Prostate gland (tissue), 2 donors: Measurements from ENCODE around the gene PPM1A. TPM values are rescaled to one million over a fixed set of nuclear protein-coding genes. Genes with fewer than 3 reads are reported as not detected.

ENCODE experiments used
- DNase-seq: peaks from one replicate; pipeline ENCODE4 v3.0.0-alpha.2; 2019; ENCODE audit warnings: low spot score
- H3K27ac ChIP-seq, 2 donors: fragments of 200-600 bp; sonication (generic); 2 replicates each; pipeline ENCODE4 v1.5.1; 2017 to 2019
- H3K27me3 ChIP-seq: fragments of 200-600 bp; sonication (generic); replicated peaks from 2 replicates; pipeline ENCODE4 v1.5.1; 2019; ENCODE audit not compliant: insufficient read depth
- H3K36me3 ChIP-seq, 2 donors: fragments of 200-600 bp; sonication (generic); 1 replicate in 1 of 2; 2 replicates in 1 of 2; pipeline versions ENCODE4 v1.5.1 to v1.8.1; 2017 to 2019
- H3K4me1 ChIP-seq: fragments of 200-600 bp; sonication (generic); replicated peaks from 2 replicates; pipeline ENCODE4 v1.5.1; 2019
- H3K4me3 ChIP-seq, 2 donors: fragments of 200-600 bp; sonication (generic); 2 replicates each; pipeline ENCODE4 v1.5.1; 2017 to 2019
- H3K9me3 ChIP-seq: fragments of 200-600 bp; sonication (generic); 2 replicates; pipeline ENCODE4 v1.5.1; 2017
- CTCF ChIP-seq, 4 experiments: fragments of 200-600 bp in 2 of 4; fragments of 450-650 bp in 2 of 4; sonication (generic) in 2 of 4; IDR thresholded peaks; 1 replicate in 3 of 4; 2 replicates in 1 of 4; pipeline ENCODE4 v1.5.1; 2016 to 2019; ENCODE audit warnings: antibody characterized with exemption in 4 of 4, mild to moderate bottlenecking in 2 of 4, moderate library complexity in 2 of 4
- POLR2A ChIP-seq: fragments of 450-650 bp; IDR thresholded peaks from one replicate; pipeline ENCODE4 v1.6.1; 2016; ENCODE audit warnings: antibody characterized with exemption, mild to moderate bottlenecking
- POLR2AphosphoS5 ChIP-seq: sonication (generic); formaldehyde crosslinking; IDR thresholded peaks from one replicate; pipeline ENCODE4 v1.6.1; 2017; ENCODE audit warnings: antibody characterized with exemption
- WGBS: methylation state at CpG from one replicate; pipeline ENCODE4 v1.1.5; 2018; 5-methylcytosine and 5-hydroxymethylcytosine counted together
- intact Hi-C: fragments of 100-400 bp; cut with DNase I; formaldehyde crosslinking; loops from one replicate; pipeline ENCODE4 v1.14.2; 2022
- total RNA-seq, 2 donors: library from RNA; depleted of rRNA; stranded (reverse); fragments of >200 nt; gene quantifications; one replicate each; pipeline ENCODE4 v1.1.0, GENCODE V29; 2016

PPM1A gene
- total RNA-seq, 2 donors from 2014 or later = 41.4 to 50.6 TPM

DNA sequence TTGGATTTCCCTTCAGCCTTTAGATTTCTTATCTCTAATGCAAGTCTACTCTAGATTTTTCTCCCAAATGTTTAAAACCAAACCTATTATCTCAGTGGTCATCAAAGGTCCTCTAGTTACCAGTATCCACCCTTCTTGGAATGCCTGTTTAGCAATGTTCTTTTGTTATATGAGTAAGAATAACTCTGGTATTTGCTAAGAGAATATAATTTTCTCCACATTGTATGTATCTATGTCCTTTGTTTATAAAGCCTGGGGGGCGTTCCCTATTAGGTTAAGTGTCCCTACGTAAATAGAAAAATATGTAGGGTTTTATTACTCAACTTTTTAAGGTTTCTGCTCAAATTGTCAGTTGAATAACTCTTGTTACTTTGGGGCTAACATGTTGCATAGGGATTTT, 27.3 kb downstream of the PPM1A start:
- TF ChIP-seq POLR2A = no peak
- TF ChIP-seq CTCF (IDR thresholded peaks at IDR 0.05) = no peak
- no peak for TF ChIP-seq POLR2AphosphoS5
- Histone ChIP-seq H3K9me3 (no peaks in the 10 kb centered on the region), H3K27me3 (no peaks in the 10 kb centered on the region), H3K4me3 (no peak overlapping the region), H3K27ac (no peak overlapping the region), H3K36me3 (no peaks in the 10 kb centered on the region), H3K4me1 (peaks cover 4% of the 10 kb centered on the region)
- intact Hi-C loops = no loop called here
- WGBS = 52% methylated on average over 2 of the region's 2 CpGs
- no peak for DNase-seq

DNA sequence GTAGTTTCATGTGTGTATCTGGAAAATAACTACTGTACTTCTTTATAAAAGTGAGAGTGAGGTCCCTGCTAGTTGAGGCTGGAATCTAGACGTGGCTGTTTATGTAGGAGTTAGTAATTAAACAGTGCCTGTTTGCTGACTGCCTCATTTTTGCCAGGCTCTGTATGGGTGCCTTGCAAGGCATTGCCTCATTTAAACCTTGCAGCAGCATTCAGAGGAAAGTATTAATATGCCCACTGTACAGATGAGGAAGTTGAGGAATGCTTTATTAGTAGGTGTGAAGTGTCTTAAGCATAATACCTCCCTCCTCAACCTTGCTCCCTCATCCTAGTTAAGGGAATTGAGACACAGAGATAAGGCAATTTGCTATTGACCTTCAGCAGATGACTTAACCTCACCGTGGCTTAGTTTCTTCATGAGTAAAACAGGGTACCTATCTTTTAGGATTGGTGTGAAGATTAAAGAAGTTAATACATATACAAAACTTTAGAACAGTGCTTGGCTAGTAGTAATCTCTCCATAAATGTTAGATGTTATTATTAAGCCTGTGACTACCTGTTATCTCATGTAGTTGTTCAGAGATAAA, 28.7 kb downstream of the PPM1A start:
- H3K27me3 ChIP-seq = no peaks in the 10 kb centered on the region
- TF ChIP-seq CTCF (IDR thresholded peaks at IDR 0.05) (no peak), POLR2A (no peak), POLR2AphosphoS5 (no peak)
- 69% methylated on average over 2 of the region's 2 CpGs for WGBS
- no peak overlapping the region for H3K27ac ChIP-seq
- H3K9me3 ChIP-seq = no peaks in the 10 kb centered on the region
- H3K36me3 ChIP-seq = no peaks in the 10 kb centered on the region
- no peak overlapping the region for H3K4me3 ChIP-seq
- intact Hi-C loops = no loop called here
- peaks cover 4% of the 10 kb centered on the region for H3K4me1 ChIP-seq
- DNase-seq = no peak

DNA sequence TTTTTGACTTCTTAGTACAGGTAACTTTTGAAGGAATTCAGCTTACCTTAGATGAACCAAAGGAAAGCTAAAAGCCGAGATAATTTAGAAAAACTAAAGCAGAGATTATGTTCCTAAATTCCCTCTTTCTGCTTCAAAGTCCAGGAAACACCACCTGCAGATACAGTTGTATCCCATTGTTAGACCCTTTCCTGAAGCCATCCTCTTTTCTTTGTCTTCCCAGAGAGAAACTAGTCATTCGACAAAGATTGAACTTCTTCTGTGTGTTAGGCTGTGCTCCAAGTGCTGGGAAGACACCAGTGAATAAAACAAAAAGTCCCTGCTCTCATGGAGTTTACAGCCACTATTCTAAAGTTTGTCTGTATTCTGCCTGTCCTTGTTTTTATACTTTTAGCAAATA, 29.3 kb downstream of the PPM1A start:
- H3K4me1 ChIP-seq = peaks cover 4% of the 10 kb centered on the region
- no peaks in the 10 kb centered on the region for H3K27me3 ChIP-seq
- TF ChIP-seq CTCF (IDR thresholded peaks at IDR 0.05) = no peak
- no peak for TF ChIP-seq POLR2AphosphoS5
- no peak for TF ChIP-seq POLR2A
- no peak for DNase-seq
- no peaks in the 10 kb centered on the region for H3K36me3 ChIP-seq
- no peaks in the 10 kb centered on the region for H3K9me3 ChIP-seq
- WGBS = 51% methylated on average over 2 of the region's 2 CpGs
- no peak overlapping the region for H3K27ac ChIP-seq
- no peak overlapping the region for H3K4me3 ChIP-seq
- intact Hi-C loops = no loop called here

DNA sequence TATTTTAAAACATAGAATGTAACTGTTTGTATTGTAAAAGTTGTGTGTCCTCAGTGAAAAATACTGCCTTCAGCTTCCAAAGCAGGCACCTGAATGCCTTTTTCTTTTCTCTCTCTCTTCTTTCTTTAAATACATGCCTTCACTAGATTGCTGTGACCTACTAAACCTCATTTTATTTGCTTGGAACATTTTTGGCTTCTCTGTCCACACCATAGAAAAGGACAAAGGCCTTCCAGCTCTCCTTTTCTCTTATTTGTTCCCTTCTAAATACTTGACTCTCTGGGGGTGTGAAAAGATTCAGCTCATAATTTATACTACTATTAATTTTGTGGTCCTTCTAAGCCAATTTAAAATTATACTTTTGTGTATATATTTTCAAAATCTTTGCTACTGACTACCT, 38.4 kb downstream of the PPM1A start:
- TF ChIP-seq POLR2A (no peak), POLR2AphosphoS5 (no peak), CTCF (IDR thresholded peaks at IDR 0.05) (no peak)
- Histone ChIP-seq H3K36me3 (no peaks in the 10 kb centered on the region), H3K4me1 (no peaks in the 10 kb centered on the region), H3K9me3 (no peaks in the 10 kb centered on the region), H3K27me3 (no peaks in the 10 kb centered on the region), H3K4me3 (no peak overlapping the region), H3K27ac (no peak overlapping the region)
- intact Hi-C loops = no loop called here
- DNase-seq = no peak

GRCh38 chr14:60288279-60288678, 39.3 kb downstream of the PPM1A start:
- Histone ChIP-seq H3K27ac (no peak overlapping the region), H3K4me1 (no peaks in the 10 kb centered on the region), H3K4me3 (no peak overlapping the region), H3K36me3 (no peaks in the 10 kb centered on the region), H3K9me3 (no peaks in the 10 kb centered on the region), H3K27me3 (no peaks in the 10 kb centered on the region)
- TF ChIP-seq POLR2A (no peak), CTCF (IDR thresholded peaks at IDR 0.05) (no peak), POLR2AphosphoS5 (no peak)
- WGBS = 61% methylated on average over 1 of the region's 1 CpG
- no peak for DNase-seq
- intact Hi-C loops = no loop called here
